PC-3 (cell line): ENCODE measurements around the gene GMDS.

Experiments used
- CTCF ChIP-seq: fragments of 300-600 bp; sonication (generic); conservative IDR thresholded peaks from 2 replicates; pipeline ENCODE4 v1.5.1; 2017; ENCODE audit warnings: antibody characterized with exemption, low read depth, mild to moderate bottlenecking, low read length
- EZH2 ChIP-seq: fragments of 300-600 bp; sonication (generic); IDR thresholded peaks from one replicate; pipeline ENCODE4 v1.6.1; 2017; ENCODE audit warnings: antibody characterized with exemption, mild to moderate bottlenecking, low read length; ENCODE audit not compliant: unreplicated experiment

GRCh38 chr6:1795910-1796309, 449.5 kb downstream of the GMDS start:
- no peak for TF ChIP-seq CTCF
- TF ChIP-seq EZH2 = no peak
